ENCODE measurements around the gene TAF4B.

GRCh38 chr18:26397019-26397418, 170.8 kb downstream of the TAF4B start:
- TF ChIP-seq CTCF (IDR thresholded peaks at IDR 0.05; ENCODE audit: low read length), result no peak
- TF ChIP-seq EZH2 (IDR thresholded peaks at IDR 0.05; ENCODE audit: borderline replicate concordance, low read length), result no peak

Data from OCI-LY1 (cell line).